Measurements from ENCODE around the gene SLC7A8. TPM values are rescaled to one million over a fixed set of nuclear protein-coding genes. Genes with fewer than 3 reads are reported as not detected.

The SLC7A8 gene
- total and polyA plus RNA-seq, 12 donors = 6.8 to 50.9 (median 26.7) TPM

GRCh38 chr14:23158779-23159178, 24.7 kb downstream of the SLC7A8 start:
- intact Hi-C loops (cut with DNase I) = no loop called here
- DNase-seq = no peak
- H3K27ac ChIP-seq = no peak overlapping the region
- H3K4me1 ChIP-seq (replicated peaks in 1 of 2) = peaks cover 32 to 42% of the 10 kb centered on the region in 2 donors
- no peak for TF ChIP-seq CTCF (IDR thresholded peaks at IDR 0.05)
- TF ChIP-seq POLR2A (IDR thresholded peaks at IDR 0.05) = no peak
- no peaks in the 10 kb centered on the region for H3K9me3 ChIP-seq (replicated peaks in 1 of 3)
- no peaks in the 10 kb centered on the region for H3K36me3 ChIP-seq (replicated peaks in 1 of 2)
- H3K27me3 ChIP-seq = no peaks in the 10 kb centered on the region
- WGBS, 4 donors = 74 to 82% (median 79%) methylated on average over 2 of the region's 2 CpGs
- H3K4me3 ChIP-seq = no peak overlapping the region

- peak; percentile 74 to 95 (median 93) for DNase-seq
- peak in 1 of 2 donors; percentile 86 for TF ChIP-seq POLR2A (IDR thresholded peaks at IDR 0.05)
- no peak for TF ChIP-seq CTCF (IDR thresholded peaks at IDR 0.05)
- Histone ChIP-seq H3K27me3 (no peaks in the 10 kb centered on the region), H3K27ac (peak overlapping the region; percentile 89 to 94 (median 92)), H3K9me3 (replicated peaks in 1 of 3) (no peaks in the 10 kb centered on the region), H3K4me1 (replicated peaks in 1 of 2) (peaks cover 26 to 36% of the 10 kb centered on the region in 2 donors), H3K36me3 (replicated peaks in 1 of 2) (no peaks in the 10 kb centered on the region), H3K4me3 (peak overlapping the region in 1 of 4 donors; percentile 29)
- intact Hi-C loops (cut with DNase I) = no loop called here
- 13 to 21% (median 18%) methylated on average over 9 to 10 of the region's 10 CpGs for WGBS, 4 donors
Observed at GRCh38 chr14:23154964-23155587, 28.4 kb downstream of the SLC7A8 start.

GRCh38 chr14:23153851-23154796, 29.3 kb downstream of the SLC7A8 start:
- WGBS, 4 donors = 17 to 19% (median 18%) methylated on average over 15 to 28 of the region's 28 CpGs
- peak overlapping the region in 2 of 4 donors; percentile 10 to 23 for H3K4me3 ChIP-seq
- H3K36me3 ChIP-seq (replicated peaks in 1 of 2) = no peaks in the 10 kb centered on the region
- H3K27me3 ChIP-seq = no peaks in the 10 kb centered on the region
- TF ChIP-seq CTCF (IDR thresholded peaks at IDR 0.05) = no peak
- peak in 1 of 2 donors; percentile 88 for TF ChIP-seq POLR2A (IDR thresholded peaks at IDR 0.05)
- peaks cover 26 to 30% of the 10 kb centered on the region in 2 donors for H3K4me1 ChIP-seq (replicated peaks in 1 of 2)
- intact Hi-C loops (cut with DNase I) = no loop called here
- DNase-seq = peak; percentile 85 to 97 (median 96)
- peak overlapping the region; percentile 89 to 94 (median 92) for H3K27ac ChIP-seq
- no peaks in the 10 kb centered on the region for H3K9me3 ChIP-seq (replicated peaks in 1 of 3)

- Histone ChIP-seq H3K27ac (no peak overlapping the region), H3K27me3 (no peaks in the 10 kb centered on the region), H3K9me3 (replicated peaks in 1 of 3) (no peaks in the 10 kb centered on the region), H3K4me1 (replicated peaks in 1 of 2) (peaks cover 26 to 30% of the 10 kb centered on the region in 2 donors), H3K4me3 (no peak overlapping the region), H3K36me3 (replicated peaks in 1 of 2) (no peaks in the 10 kb centered on the region)
- no peak for DNase-seq
- intact Hi-C loops (cut with DNase I) = no loop called here
- 84 to 88% (median 85%) methylated on average over 2 of the region's 2 CpGs for WGBS, 4 donors
- TF ChIP-seq CTCF (IDR thresholded peaks at IDR 0.05) = no peak
- no peak for TF ChIP-seq POLR2A (IDR thresholded peaks at IDR 0.05)
Observed at GRCh38 chr14:23151342-23151741, 32.1 kb downstream of the SLC7A8 start.

Measured in adrenal gland (tissue), 12 donors.